ENCODE measurements around the gene REXO4. TPM values are rescaled to one million over a fixed set of nuclear protein-coding genes. Genes with fewer than 3 reads are reported as not detected.

The REXO4 gene
- total RNA-seq, 2 experiments from 2014 or later: 22.5 to 24.0 TPM

Other genes starting within 250 kb of the REXO4 start
- not detected for gene OBP2B, start 208.8 kb downstream of the REXO4 start, total RNA-seq
- gene ABO, start 142.8 kb downstream of the REXO4 start, total RNA-seq: not detected
- 10 to 100 TPM; 17.0 to 17.8 TPM for gene SURF6, start 81.8 kb downstream of the REXO4 start, total RNA-seq
- 10 to 100 TPM; 17.8 to 21.2 TPM for gene MED22, start 69.9 kb downstream of the REXO4 start, total RNA-seq
- gene RPL7A, start 69.8 kb downstream of the REXO4 start, total RNA-seq: 1,000 to 10,000 TPM; 2,612 to 2,623 TPM
- gene SURF1, start 61.5 kb downstream of the REXO4 start, total RNA-seq: 10 to 100 TPM; 34.3 to 36.8 TPM
- 10 to 100 TPM; 18.6 to 21.9 TPM for gene SURF2, start 61.5 kb downstream of the REXO4 start, total RNA-seq
- gene SURF4, start 42.0 kb downstream of the REXO4 start, total RNA-seq: 100 to 1,000 TPM; 228 TPM
- gene STKLD1, start 41.6 kb downstream of the REXO4 start, total RNA-seq: 1 to 10 TPM in 1 of 2 experiments, under 1 TPM in 1; 0.92 to 1.8 TPM
- 1 to 10 TPM; 2.0 to 2.5 TPM for gene ADAMTS13, start 4.4 kb upstream of the REXO4 start, total RNA-seq
- gene CACFD1, start 42.0 kb upstream of the REXO4 start, total RNA-seq: 1 to 10 TPM; 7.4 to 9.7 TPM
- gene SLC2A6, start 61.1 kb upstream of the REXO4 start, total RNA-seq: 1 to 10 TPM; 8.0 to 9.7 TPM
- not detected for gene MYMK, start 106.9 kb upstream of the REXO4 start, total RNA-seq
- gene ADAMTSL2, start 116.7 kb upstream of the REXO4 start, total RNA-seq: under 1 TPM; 0.33 to 0.44 TPM
- not detected for gene FAM163B, start 191.4 kb upstream of the REXO4 start, total RNA-seq
- under 1 TPM; 0.39 to 0.46 TPM for gene DBH, start 218.4 kb upstream of the REXO4 start, total RNA-seq

Measured in CD8-positive, alpha-beta T cell (primary cell).